Omental fat pad (tissue), 4 donors: ENCODE data around the gene HMCN1. TPM values are rescaled to one million over a fixed set of nuclear protein-coding genes. Genes with fewer than 3 reads are reported as not detected.
"Not testable (repeated sequence)": the region's sequence is repeated elsewhere in the genome, so short reads cannot be mapped to it uniquely, and the experiment has no call there.

ENCODE experiments used
- ATAC-seq: fragments of 150-250 bp; one replicate; pipeline ENCODE4 v1.9.1; 2016; ENCODE audit warnings: mild to moderate bottlenecking, moderate library complexity; ENCODE audit not compliant: low FRiP score
- DNase-seq: peaks from one replicate; pipeline ENCODE4 v3.0.0-alpha.2; 2019; ENCODE audit warnings: low spot score
- CTCF ChIP-seq, 3 donors: fragments of 450-650 bp; IDR thresholded peaks; one replicate each; pipeline ENCODE4 v1.5.1; 2016 to 2017; ENCODE audit warnings: antibody characterized with exemption in 3 of 3, mild to moderate bottlenecking in 3 of 3, moderate library complexity in 2 of 3
- total RNA-seq, 4 donors: library from RNA; depleted of rRNA; stranded (reverse); fragments of >200 nt; gene quantifications; one replicate each; pipeline ENCODE4 v1.1.0, GENCODE V29; 2016

The HMCN1 gene
- total RNA-seq, 4 donors from 2014 or later = 5.2 to 45.9 (median 12.7) TPM

GRCh38 chr1:185787238-185787637 is 53.0 kb downstream of the HMCN1 start:
- no peak for DNase-seq
- ATAC-seq = no peak
- TF ChIP-seq CTCF (IDR thresholded peaks at IDR 0.05) = no peak

- no peak for DNase-seq
- no peak for TF ChIP-seq CTCF (IDR thresholded peaks at IDR 0.05)
- ATAC-seq = no peak
Observed at GRCh38 chr1:185788386-185788785, 54.2 kb downstream of the HMCN1 start.

- no peak for DNase-seq
- ATAC-seq = no peak
- TF ChIP-seq CTCF (IDR thresholded peaks at IDR 0.05) = no peak
Observed at GRCh38 chr1:185789501-185790193, 55.5 kb downstream of the HMCN1 start.

- ATAC-seq (no peak), DNase-seq (no peak)
- no peak for TF ChIP-seq CTCF (IDR thresholded peaks at IDR 0.05)
Observed at GRCh38 chr1:185790194-185790735, 56.1 kb downstream of the HMCN1 start.

GRCh38 chr1:185792040-185792439 is 57.8 kb downstream of the HMCN1 start:
- no peak for DNase-seq
- ATAC-seq = no peak
- TF ChIP-seq CTCF (IDR thresholded peaks at IDR 0.05) = no peak

GRCh38 chr1:185794495-185794894 is 60.3 kb downstream of the HMCN1 start:
- not testable (repeated sequence) for ATAC-seq, DNase-seq

- DNase-seq (no peak), ATAC-seq (no peak)
- TF ChIP-seq CTCF (IDR thresholded peaks at IDR 0.05) = no peak
Observed at GRCh38 chr1:185795181-185795580, 61.0 kb downstream of the HMCN1 start.
